ENCODE results near the gene ZNF710.
"Not testable (repeated sequence)": the region's sequence is repeated elsewhere in the genome, so short reads cannot be mapped to it uniquely, and the experiment has no call there.

Gene ZNF710

GRCh38 chr15:90083954-90084607, 83.0 kb downstream of the ZNF710 start:
- no peak for DNase-seq

DNA sequence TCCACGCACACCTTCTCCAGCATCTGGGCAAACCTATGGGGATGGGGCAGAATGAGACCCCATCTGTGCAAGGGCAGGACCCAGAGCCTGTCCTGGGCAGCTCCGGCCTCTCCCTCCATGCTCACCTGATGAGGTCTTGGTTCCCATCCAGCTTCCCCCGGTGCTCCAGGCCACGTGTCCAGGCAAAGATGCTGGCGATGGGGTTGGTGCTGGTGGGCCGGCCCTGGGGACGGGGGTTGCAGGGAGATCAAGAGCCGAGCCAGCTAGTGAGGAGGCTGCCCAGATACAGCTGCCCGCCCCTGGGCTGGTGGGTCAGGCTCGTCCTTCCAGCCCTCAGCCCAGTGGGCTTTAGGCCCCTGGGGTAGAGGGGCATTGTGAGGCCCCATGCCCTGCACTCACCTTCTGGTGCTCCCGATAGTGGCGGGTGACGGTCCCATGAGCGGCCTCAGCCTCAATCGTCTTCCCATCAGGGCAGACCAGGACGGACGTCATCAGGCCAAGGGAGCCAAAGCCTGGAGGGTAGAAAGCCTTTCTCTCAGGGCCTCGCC, 83.8 kb downstream of the ZNF710 start:
- no peak for DNase-seq

DNA sequence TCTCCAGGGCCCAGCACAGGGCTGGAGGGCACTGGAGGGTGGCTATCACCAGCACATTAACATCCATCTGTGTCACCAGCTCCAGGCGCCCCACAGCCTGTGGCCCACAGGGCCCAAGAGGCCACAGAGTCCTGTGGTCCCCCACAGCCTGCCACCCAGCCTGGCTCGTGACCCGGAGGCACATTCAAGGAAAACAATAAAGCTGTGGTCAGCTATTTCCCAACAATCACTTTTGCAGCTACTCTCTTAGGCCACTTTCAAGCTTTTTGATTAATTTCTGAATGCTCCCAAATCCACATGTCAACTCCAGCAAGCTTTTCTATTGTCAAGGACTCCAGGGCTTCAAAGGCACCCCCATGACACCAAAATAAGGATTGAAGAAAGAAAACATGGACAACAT, 84.4 kb downstream of the ZNF710 start:
- no peak for DNase-seq

DNA sequence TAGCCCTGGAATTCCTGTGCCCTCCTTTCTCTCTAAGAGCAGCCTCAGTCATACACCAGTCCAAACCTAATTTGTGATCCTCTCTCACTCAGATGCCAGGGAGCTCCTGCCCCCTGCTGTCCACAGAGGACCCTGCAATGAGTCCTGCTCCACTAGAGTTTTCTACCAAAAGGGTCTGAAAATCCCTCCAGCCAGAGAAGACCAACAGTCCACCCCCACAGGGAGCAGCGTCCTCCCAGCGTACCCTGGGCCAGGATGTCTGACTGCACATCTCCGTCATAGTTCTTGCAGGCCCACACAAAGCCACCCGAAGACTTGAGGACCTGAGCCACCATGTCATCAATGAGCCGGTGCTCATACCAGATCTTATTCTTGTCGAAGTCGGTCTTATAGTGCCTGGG, 85.7 kb downstream of the ZNF710 start:
- no peak for DNase-seq

- DNase-seq, result no peak
Observed at GRCh38 chr15:90087454-90088154, 86.5 kb downstream of the ZNF710 start.

GRCh38 chr15:90090226-90090848, 89.2 kb downstream of the ZNF710 start:
- no peak for DNase-seq

GRCh38 chr15:90091156-90091931, 90.2 kb downstream of the ZNF710 start:
- DNase-seq, result no peak

- no peak for DNase-seq
Observed at GRCh38 chr15:90095521-90095959, 94.4 kb downstream of the ZNF710 start.

DNA sequence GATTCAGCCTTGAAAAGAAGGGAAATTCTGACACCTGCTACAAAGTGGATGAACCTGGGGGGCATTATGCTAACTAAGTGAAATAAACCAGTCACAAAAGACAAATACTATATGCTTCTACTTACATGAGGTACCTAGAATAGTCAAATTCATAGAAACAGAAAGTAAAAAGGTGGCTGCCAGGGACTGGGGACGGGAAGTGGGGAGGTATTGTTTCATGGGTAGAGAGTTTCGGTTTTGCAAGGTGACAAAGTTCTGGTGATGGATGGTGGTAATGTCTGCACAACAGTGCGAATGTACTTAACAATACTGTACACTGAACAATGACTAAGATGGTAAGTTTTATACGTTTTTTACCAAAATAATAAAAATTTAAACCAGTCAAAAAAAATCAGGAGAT, 96.4 kb downstream of the ZNF710 start:
- no peak for DNase-seq

GRCh38 chr15:90099072-90099867, 98.1 kb downstream of the ZNF710 start:
- DNase-seq, result no peak

GRCh38 chr15:90099868-90100831, 99.0 kb downstream of the ZNF710 start:
- peak; percentile 70 for DNase-seq

DNA sequence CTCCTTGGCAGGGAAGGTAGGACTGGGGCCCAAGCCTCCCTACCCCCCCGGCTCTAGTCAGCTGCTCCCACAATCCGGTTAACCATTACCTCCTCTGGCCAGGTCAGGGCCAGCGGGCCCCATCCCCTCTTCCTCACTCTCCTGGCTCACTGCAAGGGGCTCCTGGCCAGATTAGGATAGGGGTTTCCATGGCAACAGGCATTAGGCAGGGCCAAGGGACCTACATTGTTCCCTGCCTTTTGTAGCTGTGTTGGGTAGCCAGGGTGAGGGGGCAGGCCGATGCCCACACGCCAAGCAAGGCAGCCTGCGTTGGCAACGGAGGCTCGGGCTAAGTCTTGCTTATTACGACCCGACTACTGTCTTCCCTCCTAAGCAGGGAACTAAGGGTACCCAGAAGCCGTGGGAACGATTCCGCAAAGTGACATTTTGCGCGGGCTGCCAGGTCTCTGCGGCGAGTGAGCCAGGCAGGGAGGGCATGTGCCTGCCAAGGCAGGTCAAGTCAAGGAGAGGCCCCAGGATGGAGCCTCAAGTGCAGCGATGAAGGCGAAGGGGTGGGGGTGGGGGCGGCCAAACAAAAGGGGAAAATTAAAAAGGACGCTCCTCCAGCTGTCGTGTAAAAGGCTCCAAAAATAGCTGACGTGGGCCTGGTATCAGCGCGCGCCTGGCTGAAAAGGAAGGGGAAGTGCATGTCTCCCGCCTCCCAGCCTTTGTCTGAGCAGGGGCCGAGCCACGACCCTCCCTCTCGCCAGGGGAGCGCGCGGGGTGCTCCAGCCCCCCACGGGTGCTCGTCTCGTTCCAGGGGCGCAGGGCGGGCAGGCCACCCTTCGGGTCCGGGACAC, 100.2 kb downstream of the ZNF710 start:
- DNase-seq, result peak; percentile 89

- peak; percentile 88 for DNase-seq
Observed at GRCh38 chr15:90101969-90102890, 101.1 kb downstream of the ZNF710 start, which contains the start of gene IDH2. TSS of gene IDH2 (minus strand) at chr15:90102468. CDS start at chr15:90102390, 78 bp downstream.

GRCh38 chr15:90103701-90104329, 102.7 kb downstream of the ZNF710 start:
- DNase-seq, result no peak

GRCh38 chr15:90104551-90104950, 103.4 kb downstream of the ZNF710 start:
- no peak for DNase-seq

DNA sequence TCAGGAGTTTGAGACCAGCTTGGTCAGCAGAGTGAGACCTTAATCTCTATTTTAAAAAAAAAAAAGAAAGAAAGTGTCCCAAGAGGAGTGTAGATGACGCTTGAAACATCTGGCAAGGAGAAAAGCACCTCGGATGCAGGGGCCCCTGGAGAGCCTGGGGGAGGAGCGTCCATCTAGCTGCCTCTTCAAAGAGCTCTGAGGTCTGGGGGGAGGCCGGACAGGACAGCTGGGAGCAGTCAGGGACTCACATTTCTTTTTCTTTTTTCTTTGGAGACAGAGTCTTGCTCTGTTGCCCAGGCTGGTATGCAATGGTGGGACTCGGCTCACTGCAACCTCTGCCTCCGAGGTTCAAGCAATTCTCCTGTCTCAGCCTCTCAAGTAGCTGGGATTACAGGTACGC, 104.4 kb downstream of the ZNF710 start:
- no peak for DNase-seq

- no peak for DNase-seq
Observed at GRCh38 chr15:90106522-90107117, 105.5 kb downstream of the ZNF710 start.

GRCh38 chr15:90108038-90108437, 106.9 kb downstream of the ZNF710 start:
- not testable (repeated sequence) for DNase-seq
